HepG2 (cell line): ENCODE measurements around the gene DCTN1. TPM values are rescaled to one million over a fixed set of nuclear protein-coding genes. Genes with fewer than 3 reads are reported as not detected.

Source experiments
- CBX2 ChIP-seq, 2 experiments: fragments of 200-600 bp in 1 of 2; sonication (generic); formaldehyde crosslinking in 1 of 2; IDR thresholded peaks; 2 replicates each; pipeline versions ENCODE4 v1.7.0 to v1.8.1; 2018 to 2022; ENCODE audit warnings: low read depth in 2 of 2, low read length in 1 of 2, mild to moderate bottlenecking in 1 of 2, missing genetic modification reagents in 1 of 2
- KLF13 ChIP-seq: sonication (generic); formaldehyde crosslinking; IDR thresholded peaks from 2 replicates; pipeline ENCODE4 v1.4.0; 2020; ENCODE audit warnings: mild to moderate bottlenecking, missing genetic modification reagents
- MBD4 ChIP-seq: IDR thresholded peaks from 2 replicates; pipeline ENCODE4 v1.6.1; 2012; ENCODE audit warnings: low read length, inconsistent platforms, borderline replicate concordance
- MTF1 ChIP-seq: sonication (generic); formaldehyde crosslinking; IDR thresholded peaks from 2 replicates; pipeline ENCODE4 v1.5.0; 2020; ENCODE audit warnings: missing genetic modification reagents
- NR2F2 ChIP-seq: IDR thresholded peaks from 2 replicates; pipeline ENCODE4 v1.6.1; 2012; ENCODE audit warnings: low read depth, inconsistent platforms, borderline replicate concordance
- PCBP2 ChIP-seq: fragments of 200-400 bp; formaldehyde crosslinking; optimal IDR thresholded peaks from 2 replicates; pipeline ENCODE3; 2018; ENCODE audit warnings: low read length, low read depth; ENCODE audit not compliant: poor library complexity, severe bottlenecking
- REPIN1 ChIP-seq: sonication (generic); formaldehyde crosslinking; IDR thresholded peaks from 2 replicates; pipeline ENCODE4 v1.8.0; 2022; ENCODE audit warnings: missing genetic modification reagents, low read depth, mild to moderate bottlenecking, borderline replicate concordance
- ZKSCAN5 ChIP-seq: sonication (generic); formaldehyde crosslinking; IDR thresholded peaks from 2 replicates; pipeline ENCODE4 v1.5.1; 2020; ENCODE audit warnings: mild to moderate bottlenecking, missing genetic modification reagents
- ZNF143 ChIP-seq: sonication (generic); formaldehyde crosslinking; IDR thresholded peaks from 2 replicates; pipeline ENCODE4 v1.4.0; 2020; ENCODE audit warnings: missing genetic modification reagents
- ZNF510 ChIP-seq: sonication (generic); formaldehyde crosslinking; IDR thresholded peaks from 2 replicates; pipeline ENCODE4 v1.4.0; 2020; ENCODE audit warnings: low read depth, mild to moderate bottlenecking, missing genetic modification reagents
- ZSCAN31 ChIP-seq: sonication (generic); formaldehyde crosslinking; IDR thresholded peaks from 2 replicates; pipeline ENCODE4 v1.5.0; 2020; ENCODE audit warnings: low read depth, mild to moderate bottlenecking, missing genetic modification reagents
- polyA plus RNA-seq, 8 experiments: library from polyadenylated mRNA; depleted of rRNA in 3 of 8; stranded (reverse) in 7 of 8; unstranded in 1 of 8; fragments of >200 nt; fragmentation: Illumina TruSeq in 4 of 8; extraction: Trizol in 4 of 8; gene quantifications; 2 replicates each; pipeline versions ENCODE4 v1.2.1 to v1.2.3, GENCODE V29; 2011 to 2016; ENCODE audit warnings: low read depth in 4 of 8, missing spikeins in 1 of 8, mixed read lengths in 1 of 8; ENCODE audit not compliant: insufficient read depth in 1 of 8
- total RNA-seq, 5 experiments: library from RNA; depleted of rRNA; stranded (reverse); fragments of >200 nt; fragmentation: Illumina TruSeq; extraction: Trizol; gene quantifications; 2 replicates each; pipeline ENCODE4 v1.2.3, GENCODE V29; 2016; ENCODE audit warnings: low read depth in 1 of 5
- TF ChIP-seq, protein P1 (sequence below): sonication (generic); formaldehyde crosslinking; IDR thresholded peaks from 2 replicates; pipeline ENCODE4 v1.5.0; 2020; ENCODE audit warnings: missing genetic modification reagents
- TF ChIP-seq, protein P2 (sequence below): sonication (generic); formaldehyde crosslinking; IDR thresholded peaks from 2 replicates; pipeline ENCODE4 v1.4.0; 2020; ENCODE audit warnings: missing genetic modification reagents
- TF ChIP-seq, protein P3 (sequence below): sonication (generic); formaldehyde crosslinking; IDR thresholded peaks from 2 replicates; pipeline ENCODE4 v1.4.0; 2020; ENCODE audit warnings: mild to moderate bottlenecking, missing genetic modification reagents
- TF ChIP-seq, protein P4 (sequence below): sonication (generic); formaldehyde crosslinking; IDR thresholded peaks from 2 replicates; pipeline ENCODE4 v1.9.0; 2021; ENCODE audit warnings: missing genetic modification reagents, borderline replicate concordance
- TF ChIP-seq, protein P5 (sequence below): sonication (generic); formaldehyde crosslinking; IDR thresholded peaks from 2 replicates; pipeline ENCODE4 v1.8.0; 2022; ENCODE audit warnings: mild to moderate bottlenecking, missing genetic modification reagents

DCTN1 gene
- total and polyA plus RNA-seq, 2 of the 13 experiments (the other 11 are each of a cell fraction or from before 2014, with no cell fraction given) = 73.2 to 122 TPM

DNA sequence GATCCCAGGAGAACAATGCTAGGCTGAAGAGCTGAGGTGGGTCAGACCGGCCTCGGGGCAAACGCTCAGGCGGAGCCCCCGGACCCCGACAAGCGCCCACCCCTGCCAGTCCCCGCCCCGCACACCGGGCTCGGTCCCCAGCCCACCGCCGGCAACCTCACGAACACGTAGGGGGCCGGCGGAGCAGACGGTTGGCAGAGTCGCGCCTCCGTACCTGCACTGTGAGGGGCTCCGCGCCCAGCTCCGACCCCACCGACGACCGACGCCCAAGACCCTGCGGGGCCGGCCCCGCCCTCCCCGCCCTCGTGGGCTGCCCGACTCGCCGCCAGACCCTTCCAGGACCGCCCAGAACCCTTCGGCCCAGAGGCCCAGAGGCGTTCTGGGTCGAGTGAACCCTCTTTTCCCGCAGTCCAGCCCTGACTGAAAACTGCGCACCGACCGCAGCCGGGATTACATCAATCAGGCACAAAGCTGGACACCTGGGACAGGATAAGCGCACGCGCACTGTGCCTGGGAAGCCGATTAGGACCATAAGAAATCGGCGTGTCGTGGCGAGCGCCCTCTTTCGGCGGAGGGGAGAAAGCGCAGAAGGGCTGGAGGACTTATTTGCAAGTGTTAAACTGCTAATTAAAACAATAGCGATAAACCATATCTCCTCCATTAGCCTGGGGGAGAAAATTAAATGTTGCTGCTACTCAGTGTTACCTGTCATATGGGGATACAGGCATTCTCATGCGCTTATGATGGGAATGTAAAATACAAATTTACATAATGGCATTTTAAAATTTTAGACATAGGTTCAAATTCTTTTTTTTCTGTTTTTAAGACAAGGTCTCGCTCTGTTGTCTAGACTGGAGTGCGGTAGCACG is 11.7 kb upstream of the DCTN1 start (continued):
- TF ChIP-seq ZKSCAN5 (no peak), ZNF143 (CRISPR knock-in tag) (0 out of 2 replicates have a peak, but pooled peaks have one; percentile 48), MBD4 (no peak), ZNF510 (CRISPR knock-in tag) (peak; percentile 69; the same call in 1 of the 2 replicates), NR2F2 (peak; percentile 62; the same call in 1 of the 2 replicates), MTF1 (CRISPR knock-in tag) (no peak), ZSCAN31 (no peak; the same call in none of the 2 replicates), REPIN1 (CRISPR knock-in tag) (peak; percentile 84; the same call in 1 of the 2 replicates), PCBP2 (no peak), CBX2 (IDR thresholded peaks at IDR 0.05; ENCODE audit: low read depth, low read length) (no peak), CBX2 (CRISPR knock-in tag; IDR thresholded peaks at IDR 0.05; ENCODE audit: low read depth) (no peak), KLF13 (CRISPR knock-in tag) (0 out of 2 replicates have a peak, but pooled peaks have one; percentile 78)
- TF ChIP-seq, protein P1, sequence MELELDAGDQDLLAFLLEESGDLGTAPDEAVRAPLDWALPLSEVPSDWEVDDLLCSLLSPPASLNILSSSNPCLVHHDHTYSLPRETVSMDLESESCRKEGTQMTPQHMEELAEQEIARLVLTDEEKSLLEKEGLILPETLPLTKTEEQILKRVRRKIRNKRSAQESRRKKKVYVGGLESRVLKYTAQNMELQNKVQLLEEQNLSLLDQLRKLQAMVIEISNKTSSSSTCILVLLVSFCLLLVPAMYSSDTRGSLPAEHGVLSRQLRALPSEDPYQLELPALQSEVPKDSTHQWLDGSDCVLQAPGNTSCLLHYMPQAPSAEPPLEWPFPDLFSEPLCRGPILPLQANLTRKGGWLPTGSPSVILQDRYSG (CRISPR knock-in tag) = no peak
- TF ChIP-seq, protein P2, sequence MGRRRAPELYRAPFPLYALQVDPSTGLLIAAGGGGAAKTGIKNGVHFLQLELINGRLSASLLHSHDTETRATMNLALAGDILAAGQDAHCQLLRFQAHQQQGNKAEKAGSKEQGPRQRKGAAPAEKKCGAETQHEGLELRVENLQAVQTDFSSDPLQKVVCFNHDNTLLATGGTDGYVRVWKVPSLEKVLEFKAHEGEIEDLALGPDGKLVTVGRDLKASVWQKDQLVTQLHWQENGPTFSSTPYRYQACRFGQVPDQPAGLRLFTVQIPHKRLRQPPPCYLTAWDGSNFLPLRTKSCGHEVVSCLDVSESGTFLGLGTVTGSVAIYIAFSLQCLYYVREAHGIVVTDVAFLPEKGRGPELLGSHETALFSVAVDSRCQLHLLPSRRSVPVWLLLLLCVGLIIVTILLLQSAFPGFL (CRISPR knock-in tag) = 0 out of 2 replicates have a peak, but pooled peaks have one; percentile 29
- TF ChIP-seq, protein P3, sequence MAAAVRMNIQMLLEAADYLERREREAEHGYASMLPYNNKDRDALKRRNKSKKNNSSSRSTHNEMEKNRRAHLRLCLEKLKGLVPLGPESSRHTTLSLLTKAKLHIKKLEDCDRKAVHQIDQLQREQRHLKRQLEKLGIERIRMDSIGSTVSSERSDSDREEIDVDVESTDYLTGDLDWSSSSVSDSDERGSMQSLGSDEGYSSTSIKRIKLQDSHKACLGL (CRISPR knock-in tag) = peak; percentile 80
- TF ChIP-seq, protein P4, sequence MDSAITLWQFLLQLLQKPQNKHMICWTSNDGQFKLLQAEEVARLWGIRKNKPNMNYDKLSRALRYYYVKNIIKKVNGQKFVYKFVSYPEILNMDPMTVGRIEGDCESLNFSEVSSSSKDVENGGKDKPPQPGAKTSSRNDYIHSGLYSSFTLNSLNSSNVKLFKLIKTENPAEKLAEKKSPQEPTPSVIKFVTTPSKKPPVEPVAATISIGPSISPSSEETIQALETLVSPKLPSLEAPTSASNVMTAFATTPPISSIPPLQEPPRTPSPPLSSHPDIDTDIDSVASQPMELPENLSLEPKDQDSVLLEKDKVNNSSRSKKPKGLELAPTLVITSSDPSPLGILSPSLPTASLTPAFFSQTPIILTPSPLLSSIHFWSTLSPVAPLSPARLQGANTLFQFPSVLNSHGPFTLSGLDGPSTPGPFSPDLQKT = 0 out of 2 replicates have a peak, but pooled peaks have one; percentile 11
- TF ChIP-seq, protein P5, sequence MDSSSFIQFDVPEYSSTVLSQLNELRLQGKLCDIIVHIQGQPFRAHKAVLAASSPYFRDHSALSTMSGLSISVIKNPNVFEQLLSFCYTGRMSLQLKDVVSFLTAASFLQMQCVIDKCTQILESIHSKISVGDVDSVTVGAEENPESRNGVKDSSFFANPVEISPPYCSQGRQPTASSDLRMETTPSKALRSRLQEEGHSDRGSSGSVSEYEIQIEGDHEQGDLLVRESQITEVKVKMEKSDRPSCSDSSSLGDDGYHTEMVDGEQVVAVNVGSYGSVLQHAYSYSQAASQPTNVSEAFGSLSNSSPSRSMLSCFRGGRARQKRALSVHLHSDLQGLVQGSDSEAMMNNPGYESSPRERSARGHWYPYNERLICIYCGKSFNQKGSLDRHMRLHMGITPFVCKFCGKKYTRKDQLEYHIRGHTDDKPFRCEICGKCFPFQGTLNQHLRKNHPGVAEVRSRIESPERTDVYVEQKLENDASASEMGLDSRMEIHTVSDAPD (CRISPR knock-in tag) = 0 out of 2 replicates have a peak, but pooled peaks have one; percentile 47
